Heart right ventricle (tissue), 16 donors: ENCODE results near the gene TPRA1. TPM values are rescaled to one million over a fixed set of nuclear protein-coding genes. Genes with fewer than 3 reads are reported as not detected.

Source experiments
- ATAC-seq, 8 donors: fragments of 200-7000 bp; cut with Tn5 transposase; one replicate each; pipeline ENCODE4 v1.9.1; 2020; ENCODE audit warnings: mild to moderate bottlenecking in 8 of 8, moderate library complexity in 8 of 8, moderate number of reproducible peaks in 1 of 8
- DNase-seq, 2 donors: peaks; one replicate each; pipeline ENCODE4 v3.0.0-alpha.2; 2020
- H3K27ac ChIP-seq, 10 donors: fragments of 200-600 bp; sonication (generic) in 2 of 10; one replicate each; pipeline versions ENCODE4 v1.5.0 to v1.8.0; 2020 to 2022; ENCODE audit warnings: mild to moderate bottlenecking in 3 of 10
- H3K27me3 ChIP-seq, 7 donors: fragments of 200-600 bp; one replicate each; pipeline ENCODE4 v1.8.0; 2021 to 2022; ENCODE audit warnings: mild to moderate bottlenecking in 2 of 7
- H3K36me3 ChIP-seq, 9 donors: fragments of 200-600 bp; sonication (generic) in 1 of 9; one replicate each; pipeline versions ENCODE4 v1.5.0 to v1.8.0; 2020 to 2022; ENCODE audit warnings: mild to moderate bottlenecking in 2 of 9
- H3K4me1 ChIP-seq, 9 donors: fragments of 200-600 bp; sonication (generic) in 1 of 9; one replicate each; pipeline versions ENCODE4 v1.5.0 to v1.8.0; 2020 to 2022; ENCODE audit warnings: mild to moderate bottlenecking in 4 of 9
- H3K4me3 ChIP-seq, 10 donors: fragments of 200-600 bp; sonication (generic) in 2 of 10; one replicate each; pipeline versions ENCODE4 v1.5.0 to v1.8.0; 2020 to 2022; ENCODE audit warnings: mild to moderate bottlenecking in 7 of 10, moderate library complexity in 2 of 10
- H3K9me3 ChIP-seq, 11 donors: fragments of 200-600 bp in 10 of 11; sonication (generic) in 2 of 11; one replicate each; pipeline versions ENCODE4 v1.5.0 to v1.8.0; 2013 to 2022; ENCODE audit warnings: mild to moderate bottlenecking in 2 of 11, control low read depth in 1 of 11, moderate library complexity in 1 of 11
- WGBS, 2 donors: extraction: QIAGEN DNeasy Blood & Tissue Kit; methylation state at CpG; one replicate each; pipeline ENCODE4 v1.1.7; 2013; ENCODE audit warnings: inconsistent platforms in 1 of 2; 5-methylcytosine and 5-hydroxymethylcytosine counted together
- intact Hi-C, 10 donors: fragments of 100-400 bp; cut with DNase I; formaldehyde crosslinking; loops; one replicate each; pipeline versions ENCODE4 v1.11.1 to v1.14.2; 2022
- polyA plus RNA-seq, 2 donors: library from polyadenylated mRNA; stranded (reverse); fragments of 200-250 nt; gene quantifications; one replicate each; pipeline ENCODE4 v1.2.3, GENCODE V29; 2013
- total RNA-seq, 10 donors: library from RNA; stranded (reverse); fragmentation: NEBNext Ultra II Directional in 3 of 10; extraction: Animal tissue kit (Norgen Biotek cat#: 25700) in 3 of 10; gene quantifications; one replicate each; pipeline versions ENCODE4 v1.2.1 to v1.2.4, GENCODE V29; 2021 to 2023
- TF ChIP-seq, protein P1 (sequence below), 9 donors: fragments of 200-600 bp; sonication (generic) in 2 of 9; IDR thresholded peaks; one replicate each; pipeline versions ENCODE4 v1.5.0 to v1.8.0; 2021 to 2022; ENCODE audit warnings: antibody characterized with exemption in 9 of 9, mild to moderate bottlenecking in 5 of 9, moderate library complexity in 1 of 9
- donor health status: Arrhythmogenic right ventricular cardiomyopathy.
- donor health status: ischemic (EF 13 %, LVEDD 7.1; RV severe dilation, severe dysfunction).
- donor health status: healthy with polysubstance abuse.
- donor health status: DM: no; HTN: yes; CAD: no.
- donor health status: DM: no; HTN: no; CAD: no.
- donor health status: ischemic (EF 25% LVEDD 6.9; RV normal size, moderate dysfunction).
- donor health status: ischemic (EF 25% LVEDD 5.7; RV mildly dilated, moderate dysfunction).
- donor health status: healthy.
- donor health status: DM: yes; HTN: yes; CAD: no.
- donor health status: Ischemic cardiomyopathy.
- donor health status: ischemic (EF 35%, LVEDD 5.7; RV mildly dilated, moderate dysfunction).
- donor health status: nonischemic (EF 11% LVEDD 7.7; RV severe dilation, severe dysfunction).
- donor health status: DM: yes; HTN: yes; CAD: no.
- donor health status: PGD.
- donor health status: ischemic (EF 29% LVEDD 5.4; RV normal size, mild dysfunction).
- donor health status: nonischemic (EF 23%, LVEDD 6.1; RV moderate dilation, normal function).

TPRA1 gene
- total and polyA plus RNA-seq, 12 donors: 11.0 to 26.0 (median 17.3) TPM

DNA sequence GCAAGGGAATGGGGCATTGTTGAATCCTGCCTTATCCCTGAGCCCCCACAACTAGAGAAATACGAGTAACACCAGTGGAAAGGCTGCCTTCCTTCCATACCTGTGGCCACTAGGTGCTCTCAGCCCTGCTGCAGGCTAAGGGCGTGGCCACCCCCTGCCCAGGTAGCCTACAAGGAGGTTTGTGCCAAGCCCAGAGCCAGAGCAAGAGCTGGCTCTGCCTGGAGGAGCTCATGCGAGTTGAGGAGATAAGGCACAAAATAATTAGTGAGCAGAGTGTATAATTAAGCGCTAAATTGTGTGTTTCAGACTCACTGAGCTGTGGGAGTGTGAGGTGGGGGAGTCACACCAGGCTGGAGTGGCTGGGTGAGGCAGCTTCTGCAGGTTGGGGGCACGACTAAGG is 49.2 kb downstream of the TPRA1 start:
- no peak overlapping the region for H3K27ac ChIP-seq
- TF ChIP-seq, protein P1, sequence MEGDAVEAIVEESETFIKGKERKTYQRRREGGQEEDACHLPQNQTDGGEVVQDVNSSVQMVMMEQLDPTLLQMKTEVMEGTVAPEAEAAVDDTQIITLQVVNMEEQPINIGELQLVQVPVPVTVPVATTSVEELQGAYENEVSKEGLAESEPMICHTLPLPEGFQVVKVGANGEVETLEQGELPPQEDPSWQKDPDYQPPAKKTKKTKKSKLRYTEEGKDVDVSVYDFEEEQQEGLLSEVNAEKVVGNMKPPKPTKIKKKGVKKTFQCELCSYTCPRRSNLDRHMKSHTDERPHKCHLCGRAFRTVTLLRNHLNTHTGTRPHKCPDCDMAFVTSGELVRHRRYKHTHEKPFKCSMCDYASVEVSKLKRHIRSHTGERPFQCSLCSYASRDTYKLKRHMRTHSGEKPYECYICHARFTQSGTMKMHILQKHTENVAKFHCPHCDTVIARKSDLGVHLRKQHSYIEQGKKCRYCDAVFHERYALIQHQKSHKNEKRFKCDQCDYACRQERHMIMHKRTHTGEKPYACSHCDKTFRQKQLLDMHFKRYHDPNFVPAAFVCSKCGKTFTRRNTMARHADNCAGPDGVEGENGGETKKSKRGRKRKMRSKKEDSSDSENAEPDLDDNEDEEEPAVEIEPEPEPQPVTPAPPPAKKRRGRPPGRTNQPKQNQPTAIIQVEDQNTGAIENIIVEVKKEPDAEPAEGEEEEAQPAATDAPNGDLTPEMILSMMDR (IDR thresholded peaks at IDR 0.05): no peak
- H3K4me1 ChIP-seq: peaks cover 0 to 5% (median 0%) of the 10 kb centered on the region in 9 donors
- no peaks in the 10 kb centered on the region for H3K9me3 ChIP-seq
- DNase-seq: no peak
- no peak for ATAC-seq
- intact Hi-C loops: loop anchor here (5.0 to 10.0 kb wide), 11 partner anchors 537 to 1019 kb away; partner anchors contain the start of genes PLXNA1 (in 3 of the 10) and CHST13 (in 2 of the 10)
- H3K4me3 ChIP-seq: no peak overlapping the region
- H3K27me3 ChIP-seq: peaks cover 0 to 7% (median 0%) of the 10 kb centered on the region in 7 donors
- 83 to 89% methylated on average over 5 of the region's 5 CpGs for WGBS, 2 donors
- no peaks in the 10 kb centered on the region for H3K36me3 ChIP-seq

DNA sequence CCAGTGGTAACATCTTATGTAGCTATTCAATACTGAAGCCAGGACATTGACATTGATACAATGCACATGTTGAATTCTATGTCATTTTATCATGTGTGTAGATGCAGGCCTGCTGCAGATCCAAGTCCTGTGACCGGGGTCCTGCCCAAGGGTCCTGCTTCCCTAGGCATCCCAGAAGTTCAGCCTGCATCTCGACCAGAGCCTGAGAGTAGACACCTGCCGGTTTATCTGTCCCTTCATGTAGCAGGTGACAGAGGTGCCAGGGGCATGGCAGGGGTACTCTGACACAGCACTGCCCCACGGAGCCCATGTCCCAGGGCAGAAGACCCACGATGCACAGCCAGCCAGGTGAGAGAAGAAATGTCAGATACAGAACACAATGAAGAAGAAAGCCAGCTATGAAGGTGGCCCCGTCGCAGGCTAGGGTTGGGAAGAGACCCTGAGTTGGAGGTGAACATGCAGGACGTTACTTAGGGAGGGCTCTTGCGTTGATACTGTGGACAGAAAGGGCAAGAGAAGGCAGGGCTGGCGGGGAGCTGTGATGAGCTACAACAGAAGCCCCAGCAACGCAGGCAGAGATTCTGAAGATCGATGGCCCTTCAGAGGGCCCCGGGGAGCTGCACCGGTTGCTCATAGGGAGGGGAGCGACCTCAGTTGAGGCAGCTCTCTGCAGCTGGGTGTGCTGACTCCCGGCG is 51.0 kb downstream of the TPRA1 start:
- no peaks in the 10 kb centered on the region for H3K9me3 ChIP-seq
- ATAC-seq: no peak
- TF ChIP-seq, protein P1 (IDR thresholded peaks at IDR 0.05): no peak
- peaks cover 0 to 7% (median 0%) of the 10 kb centered on the region in 7 donors for H3K27me3 ChIP-seq
- intact Hi-C loops: loop anchor here (5.0 to 10.0 kb wide), 11 partner anchors 535 to 1017 kb away; partner anchors contain the start of genes PLXNA1 (in 3 of the 10) and CHST13 (in 2 of the 10)
- H3K4me3 ChIP-seq: no peak overlapping the region
- H3K27ac ChIP-seq: no peak overlapping the region
- DNase-seq: no peak
- H3K4me1 ChIP-seq: peaks cover 0 to 2% (median 0%) of the 10 kb centered on the region in 9 donors
- no peaks in the 10 kb centered on the region for H3K36me3 ChIP-seq
- 71 to 77% methylated on average over 17 of the region's 17 CpGs for WGBS, 2 donors

DNA sequence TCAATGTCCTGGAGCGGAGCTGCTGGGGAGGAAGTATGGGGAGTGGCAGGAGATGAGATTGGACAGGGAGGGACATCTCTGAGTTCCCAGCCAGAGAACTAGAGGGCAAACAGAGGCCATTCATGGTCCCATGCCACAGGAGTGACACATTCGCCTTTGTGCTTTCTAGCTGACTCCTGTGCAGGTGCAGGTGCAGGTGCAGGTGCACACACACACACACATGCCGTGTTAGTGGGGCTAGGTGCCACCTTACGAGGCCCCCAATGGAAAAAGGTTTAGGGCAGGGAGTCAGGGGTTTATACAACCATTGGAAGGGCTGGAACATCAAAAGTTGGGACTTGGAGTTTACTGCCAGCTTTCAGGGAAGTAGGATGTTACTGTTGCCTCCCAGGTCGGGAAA is 52.0 kb downstream of the TPRA1 start:
- no peak for DNase-seq
- Histone ChIP-seq H3K27ac (no peak overlapping the region), H3K27me3 (peaks cover 0 to 7% (median 0%) of the 10 kb centered on the region in 7 donors), H3K4me3 (no peak overlapping the region), H3K36me3 (no peaks in the 10 kb centered on the region), H3K9me3 (no peaks in the 10 kb centered on the region), H3K4me1 (no peaks in the 10 kb centered on the region)
- WGBS, 2 donors: 74 to 77% methylated on average over 5 of the region's 5 CpGs
- TF ChIP-seq, protein P1 (IDR thresholded peaks at IDR 0.05): no peak
- ATAC-seq: no peak
- intact Hi-C loops: no loop called here

DNA sequence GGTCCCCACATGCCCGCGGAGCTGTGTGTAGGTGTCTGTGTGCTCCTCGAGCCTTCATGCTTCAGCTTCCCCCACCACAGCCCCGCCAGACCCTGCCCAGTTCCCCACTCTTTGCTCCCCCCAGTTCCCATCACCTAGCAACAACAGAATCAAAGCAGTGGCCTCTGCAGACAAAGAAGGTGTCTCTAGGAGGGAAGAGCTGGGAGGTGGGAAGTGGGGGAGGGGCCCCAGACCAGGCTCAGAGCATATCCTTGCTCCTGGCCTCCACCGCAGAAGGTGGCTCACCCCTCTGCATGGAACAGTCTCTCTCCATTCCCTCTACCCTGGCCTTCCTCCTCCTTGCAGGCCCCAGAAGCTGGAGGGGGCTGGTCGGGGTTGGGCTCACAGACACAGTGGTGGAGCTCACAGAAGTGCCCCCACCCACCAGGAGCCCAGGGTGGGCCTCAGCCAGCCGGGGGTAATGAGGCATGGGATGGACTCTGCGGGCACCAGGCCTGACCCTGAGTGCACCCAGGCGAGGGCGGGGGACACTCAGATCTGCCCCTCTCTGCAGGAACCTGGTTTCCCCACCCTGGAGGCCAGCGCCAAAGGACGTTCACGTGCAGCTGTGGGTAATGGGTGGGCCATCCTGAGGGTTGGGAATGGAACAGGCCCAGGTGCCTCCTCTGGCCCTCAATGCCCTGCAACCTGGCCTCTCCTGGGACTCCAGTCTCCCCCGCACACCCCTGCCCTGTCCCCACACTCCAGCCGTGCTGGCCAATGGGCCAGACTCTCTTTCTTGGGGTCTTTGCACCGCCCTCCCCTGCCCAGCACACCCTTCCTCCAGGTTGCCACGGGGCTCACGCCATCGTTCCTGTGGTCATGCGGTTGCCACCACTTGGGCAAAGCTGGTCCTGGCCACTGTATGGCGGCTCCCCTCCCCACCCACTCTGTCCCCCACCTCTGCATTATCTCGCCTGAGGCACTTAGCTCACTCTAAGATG is 53.4 kb downstream of the TPRA1 start:
- 85 to 88% methylated on average over 22 of the region's 22 CpGs for WGBS, 2 donors
- Histone ChIP-seq H3K27me3 (peaks cover 0 to 7% (median 0%) of the 10 kb centered on the region in 7 donors), H3K9me3 (no peaks in the 10 kb centered on the region), H3K36me3 (no peaks in the 10 kb centered on the region), H3K4me3 (no peak overlapping the region), H3K27ac (no peak overlapping the region), H3K4me1 (no peaks in the 10 kb centered on the region)
- DNase-seq: no peak
- TF ChIP-seq, protein P1 (IDR thresholded peaks at IDR 0.05): no peak
- intact Hi-C loops: no loop called here
- ATAC-seq: no peak
